Endothelial cell of umbilical vein (primary cell): ENCODE data around the gene TMEM151B. TPM values are rescaled to one million over a fixed set of nuclear protein-coding genes. Genes with fewer than 3 reads are reported as not detected.

Source experiments
- BruUV-seq: library from RNA; stranded (reverse); fragments of 400-500 nt; replicated peaks from 2 replicates; lab custom pipeline; 2021; lab: Mats Ljungman, UMichigan
- CTCF ChIA-PET: fragments of 300-600, 350-600 bp; sonication (Branson Sonifier 250); formaldehyde crosslinking; loops from one replicate; lab custom pipeline; 2021; ENCODE audit warnings: antibody characterized with exemption, inconsistent platforms; lab: Charles Lee
- POLR2A ChIA-PET: fragments of 300-600, 350-600 bp; sonication (Branson Sonifier 250); formaldehyde crosslinking; loops from one replicate; lab custom pipeline; 2021; ENCODE audit warnings: antibody characterized with exemption, inconsistent platforms; lab: Charles Lee
- DNase-seq: peaks from one replicate; pipeline ENCODE4 v3.0.0-alpha.2; 2011; ENCODE audit warnings: low read depth, low spot score
- FAIRE-seq: peaks from 2 replicates; lab custom pipeline; 2011; peaks lifted over from hg19 to GRCh38; lab: Jason Lieb, UNC
- H2AFZ ChIP-seq: 2 replicates; pipeline ENCODE4 v1.6.0; 2012; ENCODE audit warnings: low read depth, low read length, control low read depth, inconsistent platforms
- H3K27ac ChIP-seq: 2 replicates; pipeline ENCODE4 v1.5.1; 2011; ENCODE audit warnings: low read depth, mild to moderate bottlenecking, control low read depth, low read length, moderate library complexity; ENCODE audit not compliant: insufficient read depth
- H3K27me3 ChIP-seq, 2 experiments: 2 replicates each; pipeline versions ENCODE4 v1.6.0 to v1.6.1; 2011; ENCODE audit warnings: low read length in 2 of 2, mixed read lengths in 1 of 2; ENCODE audit not compliant: control insufficient read depth in 2 of 2, insufficient read depth in 2 of 2
- H3K36me3 ChIP-seq, 2 experiments: 2 replicates in 1 of 2; 3 replicates in 1 of 2; pipeline ENCODE4 v1.5.1; 2011; ENCODE audit warnings: low read length in 2 of 2, mild to moderate bottlenecking in 1 of 2, moderate library complexity in 1 of 2; ENCODE audit not compliant: control insufficient read depth in 2 of 2, insufficient read depth in 2 of 2; ENCODE audit errors: extremely low read depth in 1 of 2
- H3K4me1 ChIP-seq: 3 replicates; pipeline ENCODE4 v1.5.1; 2011; ENCODE audit warnings: mild to moderate bottlenecking, low read length; ENCODE audit not compliant: control insufficient read depth, insufficient read depth; ENCODE audit errors: extremely low read depth
- H3K4me2 ChIP-seq: 2 replicates; pipeline ENCODE4 v1.6.1; 2011; ENCODE audit warnings: low read length, control low read depth, mixed read lengths; ENCODE audit not compliant: insufficient read depth
- H3K4me3 ChIP-seq, 3 experiments: fragments of 200-600 bp in 1 of 3; sonication (generic), shearing (Covaris generic) in 1 of 3; replicated peaks in 1 of 3; 2 replicates each; pipeline ENCODE4 v1.5.1; 2011 to 2016; ENCODE audit warnings: control low read depth in 3 of 3, low read length in 3 of 3, mild to moderate bottlenecking in 2 of 3, inconsistent platforms in 1 of 3, low read depth in 1 of 3, moderate library complexity in 1 of 3; ENCODE audit not compliant: insufficient read depth in 1 of 3
- H3K79me2 ChIP-seq: 2 replicates; pipeline ENCODE4 v1.6.0; 2012; ENCODE audit warnings: low read length, inconsistent platforms; ENCODE audit not compliant: control insufficient read depth, insufficient read depth
- H3K9ac ChIP-seq: replicated peaks from 2 replicates; pipeline ENCODE3; 2011; ENCODE audit warnings: low read length, control low read depth; ENCODE audit not compliant: insufficient read depth; ENCODE audit errors: extremely low read depth
- H3K9me1 ChIP-seq: replicated peaks from 3 replicates; pipeline ENCODE4 v1.6.0; 2011; ENCODE audit warnings: mild to moderate bottlenecking, low read length; ENCODE audit not compliant: control insufficient read depth, insufficient read depth; ENCODE audit errors: extremely low read depth
- H3K9me3 ChIP-seq: replicated peaks from 2 replicates; pipeline ENCODE4 v1.5.1; 2012; ENCODE audit warnings: low read length, inconsistent platforms; ENCODE audit not compliant: control insufficient read depth, insufficient read depth
- H4K20me1 ChIP-seq: replicated peaks from 2 replicates; pipeline ENCODE3; 2011; ENCODE audit warnings: mild to moderate bottlenecking, low read length; ENCODE audit not compliant: control insufficient read depth, insufficient read depth; ENCODE audit errors: extremely low read depth
- CTCF ChIP-seq, 2 donors: IDR thresholded peaks; 1 replicate in 1 of 2; 2 replicates in 1 of 2; pipeline ENCODE4 v1.5.1; 2011; ENCODE audit warnings: low read length in 2 of 2, mild to moderate bottlenecking in 2 of 2, moderate library complexity in 2 of 2, control low read depth in 1 of 2, inconsistent platforms in 1 of 2, low read depth in 1 of 2; ENCODE audit not compliant: insufficient read depth in 1 of 2; ENCODE audit errors: extremely low read depth in 1 of 2
- EZH2 ChIP-seq: IDR thresholded peaks from 2 replicates; pipeline ENCODE4 v1.6.1; 2012; ENCODE audit warnings: borderline replicate concordance, low read depth, mild to moderate bottlenecking, moderate library complexity, low read length, inconsistent platforms; ENCODE audit not compliant: severe bottlenecking
- FOS ChIP-seq: IDR thresholded peaks from 2 replicates; pipeline ENCODE4 v1.6.1; 2011; ENCODE audit warnings: mild to moderate bottlenecking, low read length, moderate library complexity, borderline replicate concordance; ENCODE audit not compliant: insufficient read depth
- GATA2 ChIP-seq: IDR thresholded peaks from 2 replicates; pipeline ENCODE4 v1.7.0; 2011; ENCODE audit warnings: low read depth, mild to moderate bottlenecking, moderate library complexity, mixed read lengths, low read length; ENCODE audit not compliant: insufficient read length, insufficient read depth
- JUN ChIP-seq: IDR thresholded peaks from 2 replicates; pipeline ENCODE4 v1.6.1; 2011; ENCODE audit warnings: borderline replicate concordance, low read depth; ENCODE audit not compliant: insufficient read length, insufficient read depth
- MAX ChIP-seq: IDR thresholded peaks from 2 replicates; pipeline ENCODE4 v1.6.1; 2011; ENCODE audit not compliant: insufficient read depth, insufficient read length
- MYC ChIP-seq: IDR thresholded peaks from one replicate; pipeline ENCODE4 v1.6.1; 2011; ENCODE audit warnings: mild to moderate bottlenecking, low read depth, low read length
- POLR2A ChIP-seq: IDR thresholded peaks from 2 replicates; pipeline ENCODE4 v1.6.1; 2012; ENCODE audit warnings: low read depth, mild to moderate bottlenecking, control low read depth, low read length
- POLR2AphosphoS5 ChIP-seq: IDR thresholded peaks from 2 replicates; pipeline ENCODE4 v1.6.1; 2012; ENCODE audit warnings: low read depth, mild to moderate bottlenecking, control low read depth, low read length, moderate library complexity; ENCODE audit not compliant: insufficient read depth
- dilution Hi-C: fragments of 300-500 bp; cut with MboI; formaldehyde crosslinking; loops from one replicate; pipeline ENCODE4 v1.15.0; 2019; ENCODE audit warnings: low sequenced_read_pairs; ENCODE audit not compliant: extremely low pct_ligation_motif_present
- intact Hi-C: fragments of 100-400 bp; cut with micrococcal nuclease; formaldehyde crosslinking; loops from one replicate; pipeline ENCODE4 v1.10.0; 2022
- polyA plus RNA-seq, 4 experiments: library from polyadenylated mRNA; depleted of rRNA in 3 of 4; stranded (reverse) in 3 of 4; unstranded in 1 of 4; fragments of >200 nt; gene quantifications; 2 replicates each; pipeline versions ENCODE4 v1.2.1 to v1.2.3, GENCODE V29; 2011 to 2012; ENCODE audit warnings: missing spikeins in 1 of 4
- total RNA-seq: library from RNA; stranded (reverse); gene quantifications from 2 replicates; pipeline ENCODE4 v1.2.3, GENCODE V29; 2021

Gene TMEM151B
- total and polyA plus RNA-seq, 2 donors (not counting 3 experiments of a cell fraction or from before 2014, with no cell fraction given) = 0.03 to 0.07 TPM

GRCh38 chr6:44278315-44278714 lies 8.1 kb downstream of the TMEM151B start:
- Histone ChIP-seq H2AFZ (no peak overlapping the region), H3K27ac (no peak overlapping the region), H3K9me3 (no peaks in the 10 kb centered on the region), H3K4me3 (no peak overlapping the region), H3K9me1 (no peaks in the 10 kb centered on the region), H3K27me3 (peaks cover 16 to 23% of the 10 kb centered on the region in 2 experiments), H4K20me1 (no peaks in the 10 kb centered on the region), H3K36me3 (no peaks in the 10 kb centered on the region), H3K4me1 (no peaks in the 10 kb centered on the region), H3K79me2 (no peaks in the 10 kb centered on the region), H3K9ac (no peak overlapping the region), H3K4me2 (no peak overlapping the region)
- DNase-seq (no peak), FAIRE-seq (no peak)
- intact Hi-C loops (no loop called here), dilution Hi-C loops (no loop called here)
- no TSS peak for BruUV-seq
- POLR2A ChIA-PET = no interaction called here
- CTCF ChIA-PET = interaction anchor here (0.7 to 3.0 kb wide), 6 partner anchors 9 to 60 kb away, joined by 3 to 12 read pairs (median 3); partner anchors contain the start of gene AARS2
- TF ChIP-seq POLR2AphosphoS5 = no peak
- no peak for TF ChIP-seq POLR2A
- no peak for TF ChIP-seq FOS
- TF ChIP-seq CTCF (IDR thresholded peaks at IDR 0.05; ENCODE audit: extremely low read depth in 1 of 2, insufficient read depth in 1 of 2, low read depth in 1 of 2, low read length in 2 of 2) = no peak
- no peak for TF ChIP-seq EZH2
- TF ChIP-seq GATA2 = no peak
- TF ChIP-seq JUN = no peak
- no peak for TF ChIP-seq MYC
- TF ChIP-seq MAX = no peak
